ENCODE results near the gene HOXC5.

HOXC5 gene

GRCh38 chr12:53995378-53996239 is 37.2 kb upstream of the HOXC5 start:
- no peak for DNase-seq

GRCh38 chr12:53996240-53997203 is 36.3 kb upstream of the HOXC5 start:
- DNase-seq: no peak

GRCh38 chr12:53997204-53998109 is 35.4 kb upstream of the HOXC5 start:
- no peak for DNase-seq

GRCh38 chr12:53998110-53998899 is 34.5 kb upstream of the HOXC5 start:
- no peak for DNase-seq

- DNase-seq: no peak
Measured at GRCh38 chr12:53998900-53999236, 34.0 kb upstream of the HOXC5 start.

- no peak for DNase-seq
Measured at GRCh38 chr12:53999559-54000115, 33.2 kb upstream of the HOXC5 start.

GRCh38 chr12:54000116-54001114 is 32.4 kb upstream of the HOXC5 start, which contains the start of gene HOXC9:
TSS of gene HOXC9 (plus strand) at chr12:54000161. CDS start at chr12:54000189, 28 bp downstream.
- no peak for DNase-seq

- DNase-seq: no peak
Measured at GRCh38 chr12:54001283-54002187, 31.3 kb upstream of the HOXC5 start.

GRCh38 chr12:54002278-54002914 is 30.5 kb upstream of the HOXC5 start:
- DNase-seq: no peak

- DNase-seq: no peak
Measured at GRCh38 chr12:54002915-54003389, 29.9 kb upstream of the HOXC5 start.

- DNase-seq: no peak
Measured at GRCh38 chr12:54003625-54004024, 29.2 kb upstream of the HOXC5 start.

- DNase-seq: no peak
Measured at GRCh38 chr12:54004063-54004840, 28.6 kb upstream of the HOXC5 start.

- DNase-seq: no peak
Measured at GRCh38 chr12:54004841-54005530, 27.9 kb upstream of the HOXC5 start.

- no peak for DNase-seq
Measured at GRCh38 chr12:54005531-54005852, 27.4 kb upstream of the HOXC5 start.

- peak in 54 of 58 donors; percentile 1 to 85 (median 46) for DNase-seq
Measured at GRCh38 chr12:54005853-54006558, 26.8 kb upstream of the HOXC5 start.
